Keratinocyte (primary cell): ENCODE data around the gene BAIAP2. TPM values are rescaled to one million over a fixed set of nuclear protein-coding genes. Genes with fewer than 3 reads are reported as not detected.

Experiments used
- DNase-seq: peaks from one replicate; pipeline ENCODE4 v3.0.0-alpha.2; 2011; ENCODE audit warnings: low read depth, missing footprints, low spot score
- FAIRE-seq: peaks from 2 replicates; lab custom pipeline; 2011; peaks lifted over from hg19 to GRCh38; lab: Jason Lieb, UNC
- H2AFZ ChIP-seq: 2 replicates; pipeline ENCODE4 v1.6.0; 2012; ENCODE audit warnings: low read length, control low read depth, inconsistent platforms; ENCODE audit not compliant: control insufficient read depth
- H3K27ac ChIP-seq: 2 replicates; pipeline ENCODE4 v1.5.1; 2011; ENCODE audit warnings: low read length; ENCODE audit not compliant: control insufficient read depth, insufficient read depth
- H3K27me3 ChIP-seq: 3 replicates; pipeline ENCODE4 v1.6.0; 2011; ENCODE audit warnings: low read length; ENCODE audit not compliant: control insufficient read depth, insufficient read depth; ENCODE audit errors: extremely low read depth
- H3K36me3 ChIP-seq, 2 experiments: 2 replicates in 1 of 2; 3 replicates in 1 of 2; pipeline ENCODE4 v1.5.1; 2011; ENCODE audit warnings: low read length in 2 of 2, mild to moderate bottlenecking in 1 of 2; ENCODE audit not compliant: control insufficient read depth in 2 of 2, insufficient read depth in 2 of 2; ENCODE audit errors: extremely low read depth in 1 of 2
- H3K4me1 ChIP-seq: 3 replicates; pipeline ENCODE4 v1.5.1; 2011; ENCODE audit warnings: low read length; ENCODE audit not compliant: control insufficient read depth, insufficient read depth; ENCODE audit errors: extremely low read depth
- H3K4me2 ChIP-seq: 3 replicates; pipeline ENCODE4 v1.6.0; 2011; ENCODE audit warnings: low read depth, low read length; ENCODE audit not compliant: control insufficient read depth, insufficient read depth; ENCODE audit errors: extremely low read depth
- H3K4me3 ChIP-seq, 3 experiments: fragments of 200-600 bp in 1 of 3; sonication (generic) in 1 of 3; 2 replicates in 2 of 3; 3 replicates in 1 of 3; pipeline ENCODE4 v1.5.1; 2011 to 2016; ENCODE audit warnings: low read length in 3 of 3, mild to moderate bottlenecking in 3 of 3, control low read depth in 2 of 3, inconsistent platforms in 1 of 3, low read depth in 1 of 3, mixed read lengths in 1 of 3, mixed run types in 1 of 3, moderate library complexity in 1 of 3; ENCODE audit not compliant: control insufficient read depth in 2 of 3, insufficient read depth in 2 of 3; ENCODE audit errors: extremely low read depth in 1 of 3
- H3K79me2 ChIP-seq: 2 replicates; pipeline ENCODE4 v1.6.0; 2012; ENCODE audit warnings: low read length; ENCODE audit not compliant: control insufficient read depth, insufficient read depth
- H3K9ac ChIP-seq: 3 replicates; pipeline ENCODE4 v1.6.0; 2011; ENCODE audit warnings: low read length; ENCODE audit not compliant: control insufficient read depth, insufficient read depth; ENCODE audit errors: extremely low read depth
- H3K9me1 ChIP-seq: 3 replicates; pipeline ENCODE4 v1.6.0; 2011; ENCODE audit warnings: low read length; ENCODE audit not compliant: control insufficient read depth, insufficient read depth; ENCODE audit errors: extremely low read depth
- H3K9me3 ChIP-seq: 2 replicates; pipeline ENCODE4 v1.5.1; 2012; ENCODE audit warnings: low read depth, low read length; ENCODE audit not compliant: control insufficient read depth
- H4K20me1 ChIP-seq: 3 replicates; pipeline ENCODE4 v1.6.0; 2011; ENCODE audit warnings: low read length; ENCODE audit not compliant: control insufficient read depth, insufficient read depth; ENCODE audit errors: extremely low read depth
- EZH2 ChIP-seq: IDR thresholded peaks from one replicate; pipeline ENCODE4 v1.6.1; 2012; ENCODE audit warnings: inconsistent platforms, mild to moderate bottlenecking, low read length, moderate library complexity
- dilution Hi-C: fragments of 300-500 bp; cut with MboI; formaldehyde crosslinking; loops from one replicate; pipeline ENCODE4 v1.7.0; 2020; ENCODE audit warnings: low sequenced_read_pairs; ENCODE audit not compliant: extremely low pct_ligation_motif_present
- polyA plus RNA-seq, 5 experiments: library from polyadenylated mRNA; depleted of rRNA in 3 of 5; stranded (reverse) in 3 of 5; stranded (forward) in 1 of 5; unstranded in 1 of 5; fragments of >200 nt; gene quantifications; 1 replicate in 1 of 5; 2 replicates in 3 of 5; 3 replicates in 1 of 5; pipeline versions ENCODE4 v1.2.1 to v1.2.3, GENCODE V29; 2011 to 2012; ENCODE audit warnings: missing spikeins in 2 of 5, low read depth in 1 of 5, low replicate concordance in 1 of 5
- TF ChIP-seq, protein P1 (sequence below), 3 experiments: IDR thresholded peaks in 1 of 3; conservative IDR thresholded peaks in 1 of 3; optimal IDR thresholded peaks in 1 of 3; 2 replicates in 2 of 3; 3 replicates in 1 of 3; pipeline versions ENCODE3 to v1.5.1; 2011; ENCODE audit warnings: low read length in 3 of 3, mild to moderate bottlenecking in 3 of 3, moderate library complexity in 2 of 3, control low read depth in 1 of 3, inconsistent platforms in 1 of 3; ENCODE audit not compliant: insufficient read depth in 2 of 3; ENCODE audit errors: extremely low read depth in 1 of 3

Gene BAIAP2
- polyA plus RNA-seq, 1 donor (not counting 4 experiments of a cell fraction or from before 2014, with no cell fraction given): 56.7 TPM

DNA sequence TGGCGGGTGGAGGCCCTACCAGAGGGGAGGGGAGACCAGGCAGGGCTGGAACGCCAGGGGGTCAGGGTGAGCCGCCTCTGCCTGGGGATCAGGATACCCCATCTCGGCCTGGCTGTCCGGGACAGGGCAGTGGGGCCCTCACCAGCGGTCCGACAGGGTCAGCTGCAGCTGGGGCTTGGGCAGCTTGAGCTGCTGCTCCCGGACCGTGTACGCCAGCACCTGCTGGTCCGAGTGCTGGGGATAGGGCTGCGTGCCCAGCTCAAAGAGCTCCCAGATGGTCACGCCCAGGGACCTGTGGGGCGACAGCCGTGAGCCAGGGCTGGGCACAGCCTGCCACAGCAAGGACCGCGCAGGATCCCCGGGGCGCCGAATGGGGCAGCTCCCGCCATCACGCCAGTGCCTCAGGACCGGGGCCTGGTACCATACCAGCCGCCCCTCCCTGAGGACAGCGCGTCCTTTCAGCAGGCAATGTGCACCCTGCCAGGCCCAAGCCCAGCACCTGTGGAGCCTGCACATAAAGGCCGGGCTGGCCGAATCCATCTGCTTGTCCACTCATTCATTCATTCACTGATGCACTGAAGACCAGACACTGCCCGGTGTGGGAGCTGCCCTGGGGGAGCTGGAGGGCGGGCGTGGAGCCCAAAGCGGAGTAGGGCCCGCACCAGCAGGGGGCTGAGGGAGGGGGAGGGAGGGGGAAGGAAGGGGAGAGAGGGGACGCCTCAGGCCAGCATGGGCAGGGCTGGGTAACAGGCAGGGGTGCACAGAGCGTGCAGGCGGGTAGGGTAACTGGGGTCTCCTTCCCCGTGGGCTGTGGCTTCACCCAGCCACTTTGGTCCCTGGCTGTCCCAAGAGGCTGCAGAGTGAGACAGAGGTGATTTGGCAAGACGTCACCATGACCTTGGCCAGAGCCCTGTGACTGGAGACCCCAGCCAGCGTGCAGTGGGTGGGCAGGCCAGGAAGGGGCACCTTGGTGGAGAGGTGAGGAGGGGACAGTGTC is 88.4 kb downstream of the BAIAP2 start:
- Histone ChIP-seq H3K36me3 (no peaks in the 10 kb centered on the region), H4K20me1 (no peaks in the 10 kb centered on the region), H3K9ac (no peak overlapping the region), H3K27me3 (peaks cover 70% of the 10 kb centered on the region), H3K27ac (no peak overlapping the region), H3K4me2 (no peak overlapping the region), H3K4me3 (no peak overlapping the region), H3K9me3 (no peaks in the 10 kb centered on the region), H3K4me1 (peaks cover 11% of the 10 kb centered on the region), H3K9me1 (no peaks in the 10 kb centered on the region), H3K79me2 (no peaks in the 10 kb centered on the region), H2AFZ (no peak overlapping the region)
- TF ChIP-seq, protein P1, sequence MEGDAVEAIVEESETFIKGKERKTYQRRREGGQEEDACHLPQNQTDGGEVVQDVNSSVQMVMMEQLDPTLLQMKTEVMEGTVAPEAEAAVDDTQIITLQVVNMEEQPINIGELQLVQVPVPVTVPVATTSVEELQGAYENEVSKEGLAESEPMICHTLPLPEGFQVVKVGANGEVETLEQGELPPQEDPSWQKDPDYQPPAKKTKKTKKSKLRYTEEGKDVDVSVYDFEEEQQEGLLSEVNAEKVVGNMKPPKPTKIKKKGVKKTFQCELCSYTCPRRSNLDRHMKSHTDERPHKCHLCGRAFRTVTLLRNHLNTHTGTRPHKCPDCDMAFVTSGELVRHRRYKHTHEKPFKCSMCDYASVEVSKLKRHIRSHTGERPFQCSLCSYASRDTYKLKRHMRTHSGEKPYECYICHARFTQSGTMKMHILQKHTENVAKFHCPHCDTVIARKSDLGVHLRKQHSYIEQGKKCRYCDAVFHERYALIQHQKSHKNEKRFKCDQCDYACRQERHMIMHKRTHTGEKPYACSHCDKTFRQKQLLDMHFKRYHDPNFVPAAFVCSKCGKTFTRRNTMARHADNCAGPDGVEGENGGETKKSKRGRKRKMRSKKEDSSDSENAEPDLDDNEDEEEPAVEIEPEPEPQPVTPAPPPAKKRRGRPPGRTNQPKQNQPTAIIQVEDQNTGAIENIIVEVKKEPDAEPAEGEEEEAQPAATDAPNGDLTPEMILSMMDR (optimal IDR thresholded peaks at IDR 0.05 in 1 of 3, IDR thresholded peaks at IDR 0.05 in 1 of 3, conservative IDR thresholded peaks at IDR 0.05 in 1 of 3; ENCODE audit: extremely low read depth in 1 of 3, insufficient read depth in 2 of 3, low read length in 3 of 3): no peak
- peak; percentile 61 for TF ChIP-seq EZH2
- FAIRE-seq (no peak), DNase-seq (no peak)
- dilution Hi-C loops: no loop called here

DNA sequence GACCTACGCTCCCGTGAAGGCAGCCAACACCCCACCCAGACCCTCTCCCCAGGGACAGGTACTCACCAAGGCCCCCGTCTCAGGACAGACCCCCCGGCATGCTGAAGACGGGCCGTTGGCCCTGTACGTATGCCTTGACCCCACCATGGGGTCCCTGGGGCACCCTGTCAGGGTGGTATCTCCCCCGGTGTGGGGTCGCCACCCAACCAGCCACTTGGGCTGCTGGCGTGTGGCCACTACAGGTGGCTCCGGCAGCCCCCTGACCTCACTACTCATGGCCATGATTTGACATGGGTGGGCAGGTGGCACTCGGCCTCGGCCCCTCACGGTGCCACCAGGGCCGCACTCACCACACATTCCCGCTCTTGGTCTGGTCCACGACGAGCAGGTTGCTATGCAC is 89.4 kb downstream of the BAIAP2 start:
- Histone ChIP-seq H4K20me1 (no peaks in the 10 kb centered on the region), H3K36me3 (no peaks in the 10 kb centered on the region), H3K9me3 (no peaks in the 10 kb centered on the region), H3K9me1 (no peaks in the 10 kb centered on the region), H3K4me1 (peaks cover 4% of the 10 kb centered on the region), H3K27me3 (peaks cover 73% of the 10 kb centered on the region), H3K9ac (no peak overlapping the region), H3K79me2 (no peaks in the 10 kb centered on the region), H2AFZ (no peak overlapping the region), H3K4me2 (no peak overlapping the region), H3K4me3 (no peak overlapping the region), H3K27ac (no peak overlapping the region)
- TF ChIP-seq, protein P1 (optimal IDR thresholded peaks at IDR 0.05 in 1 of 3, IDR thresholded peaks at IDR 0.05 in 1 of 3, conservative IDR thresholded peaks at IDR 0.05 in 1 of 3; ENCODE audit: extremely low read depth in 1 of 3, insufficient read depth in 2 of 3, low read length in 3 of 3): no peak
- no peak for TF ChIP-seq EZH2
- FAIRE-seq (no peak), DNase-seq (no peak)
- dilution Hi-C loops: no loop called here
